GM18951 (cell line): Measurements from ENCODE around the gene FAM3A.

Experiments used
- POLR2A ChIP-seq: IDR thresholded peaks from 4 replicates; pipeline ENCODE4 v1.6.1; 2011; ENCODE audit warnings: mild to moderate bottlenecking; ENCODE audit not compliant: insufficient read length, insufficient read depth; ENCODE audit errors: extremely low read depth
- in situ Hi-C: fragments of 300-500 bp; cut with MboI; formaldehyde crosslinking; loops from one replicate; pipeline ENCODE4 v1.12.0; 2022; ENCODE audit warnings: low sequenced_read_pairs, mixed read lengths, inconsistent platforms; ENCODE audit not compliant: unreplicated experiment

The FAM3A gene

DNA sequence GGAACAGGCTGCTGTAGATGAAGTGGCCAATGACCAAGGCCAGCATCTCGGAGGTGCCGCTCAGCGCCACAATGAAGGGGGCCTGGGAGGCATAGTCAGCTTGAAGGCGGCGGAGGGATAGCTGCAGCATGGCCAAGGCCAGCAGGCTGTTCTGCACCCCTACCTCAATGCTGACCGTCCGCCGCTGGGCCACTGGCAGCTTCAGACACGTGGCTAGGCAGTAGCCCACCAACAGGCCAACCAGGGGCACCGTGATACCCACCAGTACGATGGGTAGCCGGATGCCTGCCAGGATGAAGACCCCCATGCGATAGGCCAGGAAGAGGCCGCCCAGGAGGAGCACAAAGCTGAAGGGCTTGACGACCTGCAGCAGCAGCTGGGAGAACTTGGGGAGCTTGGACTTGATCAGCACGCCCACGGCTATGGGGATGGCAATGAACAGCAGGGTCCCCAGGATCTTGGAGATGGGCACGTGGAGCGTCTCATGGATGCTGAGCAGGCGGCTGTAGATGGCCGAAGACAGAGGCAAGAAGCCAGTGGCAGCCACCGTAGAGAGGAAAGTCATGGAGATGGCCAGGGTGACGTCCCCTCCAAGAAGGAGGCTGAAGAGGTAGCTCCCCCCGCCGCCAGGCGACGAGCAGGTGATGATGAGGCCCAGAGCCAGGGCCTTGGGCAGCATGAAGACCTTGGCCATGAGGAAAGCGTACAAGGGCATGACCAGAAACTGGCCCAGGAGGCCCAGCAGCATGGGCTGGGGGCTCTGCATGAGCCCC, 28.3 kb downstream of the FAM3A start:
- no peak for TF ChIP-seq POLR2A

DNA sequence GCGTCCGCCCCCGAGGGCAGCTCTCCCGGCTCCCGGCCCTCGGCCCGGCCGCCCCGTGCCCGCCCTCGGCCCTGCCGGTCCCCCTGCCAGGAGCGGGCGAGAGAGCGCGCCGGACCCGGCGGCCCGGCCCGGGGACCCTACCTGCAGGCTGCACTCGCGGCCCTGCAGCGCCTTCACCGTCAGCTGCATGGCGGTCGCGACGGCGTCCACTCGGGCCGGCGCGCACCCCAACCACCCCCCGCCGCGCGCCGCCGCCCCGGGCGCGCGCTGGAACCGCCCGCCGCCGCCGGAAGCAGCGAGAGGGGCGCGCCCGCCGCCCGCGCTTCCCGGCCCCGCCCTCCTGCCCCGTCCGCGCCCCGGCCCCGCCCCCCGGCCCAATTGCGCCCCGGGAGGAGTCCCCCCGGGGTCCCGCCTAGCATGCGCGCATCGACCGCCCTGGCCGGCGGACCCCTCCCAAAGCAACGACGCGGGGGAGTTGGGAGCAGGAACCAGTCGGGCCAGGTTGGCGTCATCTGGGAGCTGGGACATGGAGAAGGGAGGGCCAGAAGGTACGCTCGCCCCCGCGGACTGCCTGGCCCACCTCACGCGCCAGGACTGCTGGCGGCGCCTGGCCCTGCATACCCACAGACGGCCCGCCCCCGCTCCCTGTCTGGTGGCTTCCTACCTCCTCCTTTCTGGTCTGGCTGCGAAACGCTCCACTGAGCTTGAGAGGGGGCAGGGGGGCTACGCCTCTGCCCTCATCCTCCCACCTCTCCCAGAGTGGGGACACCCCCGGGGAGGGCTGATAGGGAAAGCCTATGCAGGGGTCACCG, 29.4 kb downstream of the FAM3A start, which contains the start of gene UBL4A:
Gene UBL4A, minus strand, starts transcription at position 220 of the 812 bp plus-strand sequence. Its CDS starts 31 bp downstream, at position 189.
- in situ Hi-C loops = no loop called here
- TF ChIP-seq POLR2A = peak; percentile 46

More for the DNA sequence above, 28.3 kb downstream of the FAM3A start:
- in situ Hi-C loops = no loop called here

DNA sequence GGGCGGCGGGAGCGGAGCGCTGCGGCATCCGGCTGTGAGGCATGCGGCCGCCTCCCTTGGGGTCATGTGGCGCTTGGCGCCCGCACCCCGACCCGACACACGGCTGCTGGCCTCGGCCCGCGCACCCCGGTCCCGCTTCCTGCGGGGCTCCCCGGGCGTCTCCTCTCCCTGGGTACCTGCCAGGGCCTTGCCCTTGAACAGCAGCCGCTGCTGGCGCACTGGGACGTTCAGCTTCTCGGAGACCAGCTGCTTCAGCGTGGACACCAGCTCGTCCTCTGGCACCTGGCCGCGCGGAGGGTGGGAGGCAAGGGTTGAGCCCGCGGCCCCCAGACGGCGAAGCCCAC, 30.0 kb downstream of the FAM3A start:
- no peak for TF ChIP-seq POLR2A
- in situ Hi-C loops = no loop called here

DNA sequence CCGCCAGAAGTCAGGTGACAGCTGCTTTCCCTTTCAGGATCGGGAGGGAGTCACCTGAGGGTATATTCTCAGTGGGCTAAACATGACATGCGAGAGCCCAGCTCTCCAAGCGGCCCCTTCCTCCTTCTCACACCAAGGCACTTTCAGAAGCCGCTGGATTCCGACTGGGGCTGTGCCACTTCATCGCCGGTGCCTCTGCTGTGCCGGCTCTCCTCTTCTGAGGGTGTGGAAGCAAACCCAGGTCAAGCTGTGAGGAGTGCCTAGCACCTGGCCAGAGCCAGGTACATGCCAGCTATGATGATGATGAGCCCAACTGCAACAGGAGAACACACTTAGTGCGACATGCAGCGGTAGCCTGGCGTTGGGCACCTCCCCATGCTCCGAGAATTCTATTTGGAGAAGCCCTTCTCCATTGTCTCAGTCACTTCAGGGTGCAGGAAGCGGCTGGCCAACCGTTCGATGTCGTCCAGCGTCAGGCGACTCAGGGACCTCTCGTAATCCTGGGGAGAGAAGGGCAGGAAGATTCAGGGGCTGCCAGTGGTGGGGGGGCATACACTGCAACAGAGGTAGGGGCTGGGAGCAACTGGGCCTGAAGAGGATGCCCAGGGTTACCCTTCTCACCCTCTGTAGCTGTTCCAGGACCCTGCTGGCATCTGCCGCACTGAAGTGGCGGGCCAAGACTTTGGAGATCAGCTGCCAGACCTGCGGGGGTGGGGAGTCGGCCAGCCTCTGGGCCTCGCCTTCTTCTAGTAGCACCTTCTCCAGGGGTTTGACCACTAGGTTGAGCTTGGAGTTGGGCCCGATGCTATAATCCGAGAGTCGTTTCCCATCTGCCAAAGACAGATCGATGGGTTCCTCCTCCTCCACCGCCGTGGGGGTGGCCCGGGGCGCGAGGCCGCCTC, 30.6 kb downstream of the FAM3A start:
- in situ Hi-C loops = no loop called here
- no peak for TF ChIP-seq POLR2A

DNA sequence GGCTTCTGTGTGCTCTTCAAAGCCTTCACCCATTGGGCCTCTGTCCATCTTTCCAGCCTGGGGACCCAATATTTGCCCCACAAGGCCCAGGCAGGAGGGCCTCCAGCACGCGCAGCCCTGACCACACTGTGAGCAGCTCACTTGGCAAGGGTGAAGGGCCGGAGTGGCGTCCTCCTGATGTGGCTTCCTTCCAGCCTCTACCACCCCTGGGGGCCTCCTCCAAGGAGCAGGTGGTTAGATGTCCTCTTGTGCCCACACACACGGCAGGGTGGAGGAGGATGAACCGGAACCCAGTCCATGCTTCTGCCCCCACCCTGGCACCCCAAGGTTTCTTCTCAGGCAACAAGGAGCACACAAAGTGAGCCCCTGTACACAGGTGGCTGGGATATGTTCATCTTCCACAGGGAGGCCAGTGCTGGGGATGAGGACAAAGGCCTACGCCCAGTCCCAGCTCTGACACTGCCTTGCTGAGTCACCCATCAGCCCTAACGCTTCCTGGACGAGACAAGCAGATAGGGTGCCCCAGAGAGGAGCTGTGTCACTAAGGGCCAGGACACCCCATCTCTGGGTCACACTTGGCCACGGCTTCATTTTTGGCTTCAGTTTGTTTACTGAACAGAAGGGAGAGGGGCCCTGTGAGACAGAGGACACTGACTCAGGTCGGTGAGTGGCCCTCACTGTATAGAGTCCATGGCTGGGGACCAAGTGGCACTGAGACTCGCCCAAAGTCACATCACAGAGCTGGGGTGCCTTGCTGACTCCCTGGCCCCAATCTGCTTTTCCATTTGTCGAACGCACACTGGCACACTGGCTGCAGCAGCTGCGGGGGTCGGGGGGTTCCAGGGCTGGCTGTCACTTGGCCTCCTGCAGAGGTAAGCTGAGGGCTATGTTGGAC, 31.5 kb downstream of the FAM3A start:
- in situ Hi-C loops = no loop called here
- no peak for TF ChIP-seq POLR2A

DNA sequence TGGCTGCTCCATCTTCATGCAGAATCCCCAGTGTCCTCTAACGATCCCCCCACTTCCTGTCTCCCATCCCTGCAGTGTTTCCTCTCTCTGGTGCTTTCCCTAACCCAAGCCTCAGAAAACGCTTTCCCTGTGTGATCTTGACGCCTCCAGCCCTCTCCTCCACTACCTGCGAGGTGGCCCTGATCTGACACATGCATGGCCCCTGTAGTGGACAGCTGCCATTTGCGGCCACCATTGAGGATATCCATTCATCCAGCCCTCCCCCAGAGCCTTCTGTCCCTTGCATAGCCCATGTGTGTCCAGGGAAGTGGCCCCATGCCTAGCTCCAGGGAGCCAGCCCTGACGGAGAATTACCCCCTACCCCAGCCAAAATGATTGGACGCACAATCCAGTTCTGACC, 32.7 kb downstream of the FAM3A start:
- no peak for TF ChIP-seq POLR2A
- in situ Hi-C loops = no loop called here

DNA sequence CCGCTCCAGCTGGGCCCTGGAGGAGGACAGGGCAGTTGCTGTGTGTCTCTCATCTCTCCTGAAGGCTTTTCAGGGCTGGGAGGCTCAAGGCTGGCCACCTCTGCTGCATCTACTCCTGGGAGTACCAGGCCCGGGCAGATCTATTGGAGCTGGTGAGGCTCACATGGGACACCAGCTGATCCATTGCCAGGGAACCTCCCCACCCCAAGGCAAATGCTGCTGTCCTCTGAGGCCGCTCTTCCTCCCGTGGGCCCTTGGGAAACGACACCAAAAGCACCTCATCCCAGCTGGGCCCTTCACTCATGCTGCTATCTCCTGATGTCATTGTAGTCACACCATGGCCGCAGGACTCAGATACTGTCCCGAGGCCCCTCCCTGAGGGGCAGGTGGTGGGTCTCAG, 33.2 kb downstream of the FAM3A start:
- no peak for TF ChIP-seq POLR2A
- in situ Hi-C loops = no loop called here

DNA sequence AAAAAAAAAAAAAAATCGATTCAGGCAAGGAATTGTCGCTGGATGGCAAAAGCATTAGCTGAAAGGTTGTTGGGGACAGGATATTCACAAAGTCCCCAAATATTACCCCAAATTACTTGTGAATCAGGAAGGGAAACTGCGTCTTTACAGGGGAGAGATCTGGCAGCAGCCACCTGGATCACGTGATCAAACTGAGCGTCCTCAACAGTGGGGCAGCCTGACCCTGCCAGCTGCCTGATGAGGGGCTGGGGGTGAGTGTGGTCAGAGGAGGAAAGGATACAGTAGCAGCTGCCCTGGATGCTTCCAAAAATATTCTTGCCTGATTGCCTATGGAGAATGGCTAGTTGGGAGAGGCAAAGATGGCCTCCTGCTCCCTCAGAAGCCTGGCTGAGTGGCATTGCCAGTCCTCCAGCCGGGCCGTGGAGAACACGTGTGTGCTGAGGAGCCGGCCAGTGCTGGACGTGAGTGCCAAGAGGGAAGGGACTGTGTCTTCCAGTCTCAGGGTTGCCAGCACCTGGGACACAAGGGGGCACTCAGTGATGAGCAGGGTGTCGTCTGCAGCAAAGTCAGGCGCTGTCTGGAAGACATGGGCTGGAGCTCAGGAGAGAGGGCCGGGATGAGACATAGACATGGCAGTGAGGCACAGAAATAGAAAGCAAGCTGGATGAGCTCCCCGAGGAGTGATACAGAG, 34.0 kb downstream of the FAM3A start:
- no peak for TF ChIP-seq POLR2A
- in situ Hi-C loops = no loop called here

DNA sequence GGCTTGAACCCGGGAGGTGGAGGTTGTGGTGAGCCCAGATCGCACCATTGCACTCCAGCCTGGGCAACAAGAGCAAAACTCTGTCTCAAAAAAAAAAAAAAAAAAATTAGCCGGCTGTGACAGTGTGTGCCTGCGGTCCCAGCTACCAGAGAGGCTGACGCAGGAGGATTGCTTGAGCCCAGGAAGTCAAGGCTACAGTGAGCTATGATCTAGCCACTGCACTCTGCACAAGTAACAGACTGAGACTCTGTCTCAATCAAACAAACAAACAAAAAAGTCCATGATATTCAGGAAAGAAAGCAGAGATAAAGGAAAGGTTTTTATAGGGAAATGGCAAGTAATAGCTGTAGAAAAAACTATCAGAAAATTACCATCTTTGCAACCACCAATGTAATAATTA, 34.8 kb downstream of the FAM3A start:
- no peak for TF ChIP-seq POLR2A
- in situ Hi-C loops = no loop called here

DNA sequence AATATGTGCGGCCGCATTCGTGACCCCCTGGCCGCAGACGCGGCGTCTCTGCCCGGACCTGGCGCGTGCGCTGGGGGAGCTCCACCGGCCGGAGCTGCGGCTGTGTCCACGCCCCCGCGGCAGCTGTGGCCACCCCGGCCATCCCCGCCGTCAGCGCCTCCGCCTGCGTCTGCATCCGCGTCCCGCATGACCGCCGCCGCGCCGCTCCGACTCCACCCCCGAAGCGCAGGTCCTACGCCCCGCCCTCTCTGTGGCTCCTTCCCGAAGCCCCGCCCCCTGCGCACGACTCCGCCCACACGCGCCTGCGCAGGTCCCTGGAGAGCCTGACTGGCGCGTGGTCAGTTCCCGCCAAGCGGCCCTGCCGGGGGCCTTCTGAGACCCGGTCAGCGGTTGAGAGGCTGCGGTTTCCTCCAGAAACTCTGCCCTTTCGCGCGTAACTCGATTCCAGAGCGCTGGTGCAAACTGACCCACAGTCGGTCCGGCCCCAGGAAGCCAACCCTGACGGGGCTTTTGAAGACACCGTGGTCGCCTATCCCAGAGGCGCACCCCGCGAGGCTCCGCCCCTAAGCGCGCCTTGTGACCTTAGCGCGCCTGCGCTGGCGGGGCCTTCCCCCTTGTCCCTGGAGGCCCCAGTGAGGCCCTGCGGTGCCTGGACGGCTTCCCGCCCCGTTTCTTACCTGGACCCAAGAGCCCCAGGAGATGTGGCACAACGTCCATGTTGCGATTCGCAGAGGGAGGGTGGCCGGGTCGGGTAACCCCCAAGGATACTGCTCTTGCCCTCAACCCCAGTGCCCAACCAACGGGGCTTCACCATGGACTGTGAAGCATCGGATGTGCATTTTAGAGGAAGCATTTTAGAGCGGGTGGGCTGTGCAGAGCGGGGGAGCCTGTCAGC, 37.1 kb downstream of the FAM3A start, which contains the start of gene LAGE3:
Gene LAGE3, minus strand, starts transcription at position 554 of the 895 bp plus-strand sequence. Its CDS starts 366 bp downstream, at position 188.
- peak; percentile 65 for TF ChIP-seq POLR2A
- in situ Hi-C loops = no loop called here
